GM23248 (cell line): ENCODE measurements around the gene CDC7. TPM values are rescaled to one million over a fixed set of nuclear protein-coding genes. Genes with fewer than 3 reads are reported as not detected.
"Not testable (repeated sequence)": the region's sequence is repeated elsewhere in the genome, so short reads cannot be mapped to it uniquely, and the experiment has no call there.

Source experiments
- DNase-seq: peaks from one replicate; pipeline ENCODE4 v3.0.0-alpha.2; 2015
- H2AFZ ChIP-seq: fragments of 200-600 bp; sonication (generic); 2 replicates; pipeline ENCODE4 v1.6.1; 2016; ENCODE audit warnings: antibody characterized with exemption
- H3F3A ChIP-seq: fragments of 200-600 bp; sonication (generic); 2 replicates; pipeline ENCODE4 v1.6.1; 2016; ENCODE audit warnings: mild to moderate bottlenecking, antibody characterized with exemption, mixed run types; ENCODE audit not compliant: insufficient read depth
- H3K27ac ChIP-seq: fragments of 200-600 bp; sonication (generic); 2 replicates; pipeline ENCODE4 v1.5.1; 2016; ENCODE audit warnings: mild to moderate bottlenecking
- H3K27me3 ChIP-seq: fragments of 200-600 bp; sonication (generic); replicated peaks from 2 replicates; pipeline ENCODE4 v1.6.1; 2016; ENCODE audit warnings: mild to moderate bottlenecking; ENCODE audit not compliant: insufficient read depth
- H3K36me3 ChIP-seq: fragments of 200-600 bp; sonication (generic); 2 replicates; pipeline ENCODE4 v1.6.1; 2016; ENCODE audit warnings: low read depth, mild to moderate bottlenecking
- H3K4me1 ChIP-seq: fragments of 200-600 bp; sonication (generic); 2 replicates; pipeline ENCODE4 v1.6.1; 2016; ENCODE audit warnings: mild to moderate bottlenecking; ENCODE audit not compliant: insufficient read depth
- H3K4me2 ChIP-seq: fragments of 200-600 bp; sonication (generic); one replicate; pipeline ENCODE4 v1.6.1; 2016; ENCODE audit warnings: mild to moderate bottlenecking; ENCODE audit not compliant: unreplicated experiment
- H3K4me3 ChIP-seq: fragments of 200-600 bp; sonication (generic); 2 replicates; pipeline ENCODE4 v1.5.1; 2016; ENCODE audit warnings: mild to moderate bottlenecking
- H3K79me2 ChIP-seq: fragments of 200-600 bp; sonication (generic); 2 replicates; pipeline ENCODE4 v1.6.1; 2016; ENCODE audit warnings: mild to moderate bottlenecking; ENCODE audit not compliant: insufficient read depth
- H3K9ac ChIP-seq: fragments of 200-600 bp; sonication (generic); 2 replicates; pipeline ENCODE4 v1.6.1; 2016; ENCODE audit warnings: mild to moderate bottlenecking
- H3K9me2 ChIP-seq: fragments of 200-600 bp; sonication (generic); 2 replicates; pipeline ENCODE4 v1.6.1; 2016; ENCODE audit warnings: mixed run types, mild to moderate bottlenecking, moderate library complexity; ENCODE audit not compliant: insufficient read depth
- H3K9me3 ChIP-seq: fragments of 200-600 bp; sonication (generic); one replicate; pipeline ENCODE4 v1.6.1; 2017; ENCODE audit warnings: low read depth
- H4K20me1 ChIP-seq: fragments of 200-600 bp; sonication (generic); 2 replicates; pipeline ENCODE4 v1.6.0; 2016; ENCODE audit not compliant: insufficient read depth
- EZH2 ChIP-seq: fragments of 200-600 bp; sonication (generic); IDR thresholded peaks from 2 replicates; pipeline ENCODE4 v1.6.1; 2018; ENCODE audit warnings: antibody characterized with exemption, mild to moderate bottlenecking; ENCODE audit not compliant: insufficient read depth, poor library complexity, severe bottlenecking
- EZH2phosphoT487 ChIP-seq: fragments of 200-600 bp; sonication (generic); IDR thresholded peaks from 2 replicates; pipeline ENCODE4 v1.6.1; 2018; ENCODE audit warnings: antibody characterized with exemption, moderate library complexity, mild to moderate bottlenecking, low read depth; ENCODE audit not compliant: insufficient read depth
- WGBS, 2 experiments: methylation state at CpG; one replicate each; pipeline ENCODE4 v1.1.6; 2015 to 2017; ENCODE audit warnings: low lambda C conversion rate in 2 of 2, low coverage in 1 of 2; ENCODE audit errors: missing lambda C conversion rate in 2 of 2; 5-methylcytosine and 5-hydroxymethylcytosine counted together
- in situ Hi-C: fragments of 300-500 bp; cut with MboI; formaldehyde crosslinking; loops from 2 replicates; pipeline ENCODE4 v1.15.0; 2020
- polyA plus RNA-seq: library from polyadenylated mRNA; unstranded; fragments of >200 nt; fragmentation: Nextera tagmentation; extraction: Ambion mirVana; gene quantifications from 2 replicates; pipeline ENCODE4 v1.2.1, GENCODE V29; 2016
- total RNA-seq: library from RNA; depleted of rRNA; stranded (reverse); fragments of >200 nt; shearing (Covaris generic); gene quantifications from 2 replicates; pipeline ENCODE4 v1.2.3, GENCODE V29; 2014

The CDC7 gene
- total and polyA plus RNA-seq, 2 experiments from 2014 or later, result 3.5 to 4.7 TPM

DNA sequence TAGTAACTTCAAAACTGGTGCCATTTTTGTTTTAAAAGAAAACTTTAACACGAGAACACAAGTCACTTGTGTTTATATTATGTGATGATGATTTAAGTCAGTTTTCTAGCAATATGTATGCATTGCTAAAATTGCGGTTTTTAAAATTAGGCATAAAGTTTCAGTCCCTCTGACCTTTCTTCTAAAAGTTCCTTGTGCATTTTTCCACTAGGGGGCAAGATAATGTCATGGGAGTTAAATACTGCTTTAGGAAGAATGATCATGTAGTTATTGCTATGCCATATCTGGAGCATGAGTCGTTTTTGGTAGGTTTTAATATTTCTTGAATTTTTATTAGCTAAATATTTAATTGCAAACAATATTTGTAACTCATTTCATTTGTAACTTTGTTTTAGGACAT lies 10.7 kb downstream of the CDC7 start:
- no peaks in the 10 kb centered on the region for H3K4me1 ChIP-seq
- no peaks in the 10 kb centered on the region for H3K9me2 ChIP-seq
- no peaks in the 10 kb centered on the region for H3K27me3 ChIP-seq
- no peaks in the 10 kb centered on the region for H4K20me1 ChIP-seq
- no peak overlapping the region for H3K4me2 ChIP-seq
- H2AFZ ChIP-seq, result 0 out of 2 replicates have a peak overlapping the region, but pooled peaks have one; percentile 1
- H3K9me3 ChIP-seq, result no peaks in the 10 kb centered on the region
- 0 out of 2 replicates have a peak, but pooled peaks cover 4% of the 10 kb centered on the region for H3K36me3 ChIP-seq
- DNase-seq, result peak; percentile 74
- H3K4me3 ChIP-seq, result no peak overlapping the region
- H3F3A ChIP-seq, result peaks cover 9% of the 10 kb centered on the region; the same call in 1 of the 2 replicates
- H3K79me2 ChIP-seq, result peaks cover 7% of the 10 kb centered on the region
- 29 to 33% methylated on average over 3 of the region's 3 CpGs for WGBS, 2 experiments
- in situ Hi-C loops, result no loop called here
- H3K9ac ChIP-seq, result no peak overlapping the region
- TF ChIP-seq EZH2, result no peak
- no peak for TF ChIP-seq EZH2phosphoT487
- H3K27ac ChIP-seq, result no peak overlapping the region

DNA sequence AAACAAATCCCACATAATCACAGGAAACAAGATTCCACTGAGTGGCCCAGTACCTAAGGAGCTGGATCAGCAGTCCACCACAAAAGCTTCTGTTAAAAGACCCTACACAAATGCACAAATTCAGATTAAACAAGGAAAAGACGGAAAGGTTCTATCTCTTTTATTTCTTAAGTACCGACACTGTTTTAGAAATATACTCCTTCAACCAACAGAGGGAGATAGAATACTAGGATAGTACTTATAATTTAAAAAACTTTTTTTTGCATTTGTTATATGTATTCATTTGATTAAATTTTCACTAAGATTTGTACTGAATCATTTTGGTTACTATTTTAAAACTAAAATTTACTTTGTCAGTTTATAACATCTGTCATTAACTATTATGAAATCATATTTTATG lies 12.5 kb downstream of the CDC7 start:
- DNase-seq, result peak; percentile 67
- H3K27me3 ChIP-seq, result no peaks in the 10 kb centered on the region
- TF ChIP-seq EZH2 (no peak), EZH2phosphoT487 (no peak)
- H3K4me1 ChIP-seq, result no peaks in the 10 kb centered on the region
- peaks cover 9% of the 10 kb centered on the region; the same call in 1 of the 2 replicates for H3F3A ChIP-seq
- no peaks in the 10 kb centered on the region for H3K9me2 ChIP-seq
- 24% methylated on average over 2 of the region's 2 CpGs for WGBS, 2 experiments
- H3K9me3 ChIP-seq, result no peaks in the 10 kb centered on the region
- H2AFZ ChIP-seq, result peak overlapping the region; percentile 67
- H3K36me3 ChIP-seq, result 0 out of 2 replicates have a peak, but pooled peaks cover 4% of the 10 kb centered on the region
- H3K4me3 ChIP-seq, result no peak overlapping the region
- peak overlapping the region; percentile 1; the same call in 1 of the 2 replicates for H3K9ac ChIP-seq
- no peaks in the 10 kb centered on the region for H4K20me1 ChIP-seq
- H3K4me2 ChIP-seq, result no peak overlapping the region
- H3K79me2 ChIP-seq, result no peaks in the 10 kb centered on the region
- H3K27ac ChIP-seq, result no peak overlapping the region
- in situ Hi-C loops, result no loop called here

DNA sequence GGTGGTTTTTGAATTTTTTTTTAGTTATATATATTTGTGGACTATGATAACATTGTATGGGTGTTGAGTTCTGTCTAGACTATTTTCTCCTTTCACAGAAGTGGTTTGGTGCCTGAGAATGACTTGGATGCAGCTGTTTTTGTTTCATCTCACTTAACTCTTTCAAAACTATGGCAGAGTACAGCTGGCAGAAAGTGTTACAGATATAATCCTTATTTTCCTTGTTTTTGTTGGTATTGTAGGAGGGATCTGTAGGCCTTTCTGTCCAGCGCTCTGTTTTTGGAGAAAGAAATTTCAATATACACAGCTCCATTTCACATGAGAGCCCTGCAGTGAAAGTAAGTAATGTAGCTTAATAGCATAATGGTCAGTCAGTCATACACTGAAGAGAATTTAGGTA lies 13.1 kb downstream of the CDC7 start:
- in situ Hi-C loops, result no loop called here
- no peak for TF ChIP-seq EZH2phosphoT487
- TF ChIP-seq EZH2, result no peak
- Histone ChIP-seq H3K9ac (0 out of 2 replicates have a peak overlapping the region, but pooled peaks have one; percentile 1), H3F3A (peaks cover 9% of the 10 kb centered on the region; the same call in 1 of the 2 replicates), H3K9me2 (no peaks in the 10 kb centered on the region), H4K20me1 (no peaks in the 10 kb centered on the region), H3K4me1 (no peaks in the 10 kb centered on the region), H2AFZ (no peak overlapping the region), H3K27me3 (no peaks in the 10 kb centered on the region), H3K79me2 (no peaks in the 10 kb centered on the region), H3K4me3 (no peak overlapping the region), H3K36me3 (0 out of 2 replicates have a peak, but pooled peaks cover 4% of the 10 kb centered on the region), H3K27ac (no peak overlapping the region), H3K4me2 (no peak overlapping the region), H3K9me3 (no peaks in the 10 kb centered on the region)
- DNase-seq, result no peak
- WGBS, 2 experiments, result 89 to 100% methylated on average over 1 of the region's 1 CpG

DNA sequence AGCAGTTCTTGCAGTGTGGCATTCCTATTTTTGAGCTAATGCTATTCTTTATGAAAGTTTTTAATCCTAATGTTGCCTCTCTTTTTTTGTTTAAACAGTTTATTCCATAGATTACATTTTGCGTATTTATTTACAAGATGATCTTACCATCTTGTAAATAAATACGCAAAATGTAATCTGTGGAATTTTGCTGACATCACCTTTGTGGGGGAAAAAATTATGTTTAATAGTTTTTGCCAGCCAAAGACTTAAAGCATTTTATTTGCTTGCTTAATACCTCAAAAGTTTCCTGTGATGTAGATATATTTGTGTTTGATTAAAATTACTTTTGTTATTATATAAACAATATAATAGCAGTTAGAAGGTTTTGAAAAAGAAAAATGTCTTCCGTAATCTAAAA lies 15.3 kb downstream of the CDC7 start:
- in situ Hi-C loops, result loop anchor here (5.0 kb wide), 1 partner anchor 411 kb away; no protein-coding TSS in a partner anchor
- Histone ChIP-seq H3K4me2 (no peak overlapping the region), H2AFZ (no peak overlapping the region)

DNA sequence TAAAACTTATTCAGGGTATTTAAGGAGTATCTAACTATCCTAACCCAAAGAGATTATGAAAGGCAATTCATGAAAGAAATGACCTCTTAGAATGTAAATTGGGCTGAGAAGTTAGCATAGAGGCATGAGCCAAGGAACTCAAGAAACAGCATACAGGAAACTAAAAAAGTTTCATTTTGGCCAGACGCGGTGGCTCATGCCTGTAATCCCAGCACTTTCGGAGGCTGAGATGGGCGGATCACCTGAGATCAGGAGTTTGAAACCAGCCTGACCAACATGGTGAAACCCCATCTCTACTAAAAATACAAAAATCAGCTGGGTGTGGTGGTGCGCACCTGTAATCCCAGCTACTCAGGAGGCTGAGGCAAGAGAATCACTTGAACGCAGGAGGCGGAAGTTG lies 16.0 kb downstream of the CDC7 start:
- WGBS, 2 experiments, result 88 to 93% methylated on average over 7 of the region's 7 CpGs
- H3K9me3 ChIP-seq, H3K9me2 ChIP-seq, H3K9ac ChIP-seq, H3K4me1 ChIP-seq, H3K4me2 ChIP-seq, H3K27me3 ChIP-seq, H3K36me3 ChIP-seq, H3K27ac ChIP-seq, H3F3A ChIP-seq, H3K79me2 ChIP-seq, DNase-seq, H4K20me1 ChIP-seq, H3K4me3 ChIP-seq, H2AFZ ChIP-seq: not testable (repeated sequence)
- in situ Hi-C loops, result loop anchor here (5.0 kb wide), 1 partner anchor 411 kb away; no protein-coding TSS in a partner anchor

More for the DNA sequence above, 15.3 kb downstream of the CDC7 start:
- no peak for DNase-seq
- Histone ChIP-seq H3K9me3 (no peaks in the 10 kb centered on the region), H3K36me3 (0 out of 2 replicates have a peak, but pooled peaks cover 4% of the 10 kb centered on the region), H3K27ac (no peak overlapping the region), H3K27me3 (no peaks in the 10 kb centered on the region), H3F3A (0 out of 2 replicates have a peak, but pooled peaks cover 1% of the 10 kb centered on the region), H3K4me1 (no peaks in the 10 kb centered on the region), H4K20me1 (no peaks in the 10 kb centered on the region), H3K4me3 (no peak overlapping the region), H3K9ac (no peak overlapping the region), H3K9me2 (no peaks in the 10 kb centered on the region), H3K79me2 (no peaks in the 10 kb centered on the region)
- 94 to 96% methylated on average over 3 of the region's 3 CpGs for WGBS, 2 experiments
- TF ChIP-seq EZH2, result no peak
- no peak for TF ChIP-seq EZH2phosphoT487

DNA sequence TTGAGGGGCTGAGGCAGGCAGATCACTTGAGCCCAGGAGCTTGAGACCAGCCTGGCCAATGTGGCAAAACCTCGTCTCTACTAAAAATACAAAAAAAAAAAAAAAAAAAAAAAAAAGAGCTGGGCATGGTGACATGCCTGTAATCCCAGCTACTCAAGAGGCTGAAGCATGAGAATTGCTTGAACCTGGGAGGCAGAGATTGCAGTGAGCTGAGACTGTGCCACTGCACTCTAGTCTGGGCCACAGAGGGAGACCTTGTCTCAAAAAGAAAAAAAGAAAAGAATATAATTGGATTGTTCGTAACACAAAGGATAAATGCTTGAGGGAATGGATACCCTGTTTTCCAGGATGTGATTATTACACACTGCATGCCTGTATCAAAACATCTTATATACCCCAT lies 18.5 kb downstream of the CDC7 start:
- not testable (repeated sequence) for H4K20me1 ChIP-seq, H3K4me3 ChIP-seq, H3F3A ChIP-seq, H3K4me1 ChIP-seq, H3K9me2 ChIP-seq, H2AFZ ChIP-seq, H3K27ac ChIP-seq, H3K36me3 ChIP-seq, DNase-seq, H3K79me2 ChIP-seq, H3K27me3 ChIP-seq, H3K9me3 ChIP-seq, H3K9ac ChIP-seq, H3K4me2 ChIP-seq
- in situ Hi-C loops, result loop anchor here (5.0 kb wide), 1 partner anchor 408 kb away; no protein-coding TSS in a partner anchor
- 56 to 64% methylated on average over 2 of the region's 2 CpGs for WGBS, 2 experiments
